ENCODE measurements around the gene PDCD4. TPM values are rescaled to one million over a fixed set of nuclear protein-coding genes. Genes with fewer than 3 reads are reported as not detected.

The PDCD4 gene
- total and polyA plus RNA-seq, 2 of the 8 experiments (the other 6 are each of a cell fraction or from before 2014, with no cell fraction given) = 3.3 to 26.8 TPM

GRCh38 chr10:110919971-110920881 lies 48.5 kb downstream of the PDCD4 start:
- Histone ChIP-seq H3K4me1 (replicated peaks in 1 of 4; ENCODE audit: control insufficient read depth in 3 of 4, insufficient read depth in 4 of 4, low read length in 3 of 4) (peaks cover 0 to 7% (median 4%) of the 10 kb centered on the region in 4 experiments; a peak in 5 of 7 replicates), H4K91ac (replicated peaks; ENCODE audit: insufficient read length, low read length) (no peak overlapping the region), H3K9ac (replicated peaks in 1 of 4; ENCODE audit: extremely low read depth in 1 of 4, low read depth in 3 of 4, low read length in 3 of 4) (peak overlapping the region; percentile 61 to 82 (median 74); a peak in 6 of 7 replicates), H2AFZ (ENCODE audit: low read length) (no peak overlapping the region), H4K8ac (ENCODE audit: extremely low read depth, insufficient read depth, low read length) (0 out of 2 replicates have a peak overlapping the region, but pooled peaks have one; percentile 11), H3K4me2 (ENCODE audit: insufficient read depth in 1 of 2, low read depth in 2 of 2, low read length in 2 of 2) (peak overlapping the region; percentile 64 to 82), H3K4ac (replicated peaks; ENCODE audit: insufficient read length, low read depth, low read length) (no peak overlapping the region), H3K79me1 (ENCODE audit: low read depth, low read length) (no peaks in the 10 kb centered on the region), H2BK20ac (ENCODE audit: low read length) (no peak overlapping the region), H3K79me2 (ENCODE audit: control insufficient read depth in 1 of 2, insufficient read depth in 2 of 2, low read length in 2 of 2) (peaks cover 7 to 61% of the 10 kb centered on the region in 2 experiments; a peak in 3 of 4 replicates), H3K27me3 (replicated peaks in 1 of 4; ENCODE audit: control insufficient read depth in 3 of 4, extremely low read depth in 1 of 4, insufficient read depth in 3 of 4, low read length in 3 of 4) (no peaks in the 10 kb centered on the region), H2BK5ac (ENCODE audit: low read depth, low read length) (peak overlapping the region; percentile 84), H4K20me1 (replicated peaks in 1 of 2; ENCODE audit: control insufficient read depth in 1 of 2, insufficient read depth in 2 of 2, low read length in 2 of 2) (peaks cover 0 to 1% of the 10 kb centered on the region in 2 experiments), H2BK12ac (ENCODE audit: low read depth, low read length) (no peak overlapping the region), H3K23ac (ENCODE audit: insufficient read length) (no peak overlapping the region), H3K9me3 (ENCODE audit: insufficient read depth in 2 of 2, low read depth in 1 of 2, low read length in 1 of 2) (no peaks in the 10 kb centered on the region), H3K27ac (ENCODE audit: low read depth, low read length) (0 out of 2 replicates have a peak overlapping the region, but pooled peaks have one; percentile 61), H3K14ac (ENCODE audit: insufficient read length) (no peak overlapping the region), H4K5ac (ENCODE audit: insufficient read length, low read depth, low read length) (no peak overlapping the region), H2BK120ac (replicated peaks; ENCODE audit: low read depth, low read length) (no peak overlapping the region), H3K56ac (replicated peaks; ENCODE audit: insufficient read length, low read depth, low read length) (no peak overlapping the region), H3K18ac (ENCODE audit: extremely low read depth, low read length) (peak overlapping the region; percentile 51; the same call in 1 of the 2 replicates), H2AK5ac (ENCODE audit: low read depth, low read length) (no peak overlapping the region), H3K4me3 (ENCODE audit: extremely low read depth in 1 of 4, insufficient read depth in 2 of 4, low read depth in 3 of 4, low read length in 4 of 4) (peak overlapping the region; percentile 85 to 100 (median 98)), H2BK15ac (ENCODE audit: low read length) (no peak overlapping the region), H3K23me2 (ENCODE audit: low read depth, low read length) (no peaks in the 10 kb centered on the region; the same call in 1 of the 2 replicates), H3K36me3 (ENCODE audit: control insufficient read depth in 2 of 4, insufficient read depth in 4 of 4, low read length in 3 of 4) (no peaks in the 10 kb centered on the region)
- WGBS, 2 experiments (ENCODE audit: extremely low coverage in 1 of 2, insufficient coverage in 1 of 2, insufficient read length in 1 of 2, insufficient replicate concordance in 2 of 2, low coverage in 1 of 2, low lambda C conversion rate in 2 of 2, missing lambda C conversion rate in 1 of 2) = 4% methylated on average over 25 of the region's 44 CpGs; no CpG with 5 or more reads in 1 of the 2 experiments
- CTCF ChIA-PET (ENCODE audit: partially characterized antibody) = no interaction called here
- peak in 1 of 2 experiments; percentile 67 for DNase-seq (ENCODE audit: low read depth in 1 of 2, low spot score in 2 of 2)
- no peak for FAIRE-seq
- POLR2A ChIA-PET (ENCODE audit: partially characterized antibody) = interaction anchor here (1.0 kb wide), 1 partner anchor 17 kb away, joined by 3 read pairs; no protein-coding TSS in a partner anchor
- TF ChIP-seq JUN (IDR thresholded peaks at IDR 0.05; ENCODE audit: low read depth, low read length) (no peak), NANOG (IDR thresholded peaks at IDR 0.05; ENCODE audit: insufficient read depth, low read depth, low read length, poor library complexity, severe bottlenecking) (no peak), JUND (IDR thresholded peaks at IDR 0.05; ENCODE audit: low read length) (no peak), KDM5A (IDR thresholded peaks at IDR 0.05; ENCODE audit: low read length) (no peak), CHD1 (IDR thresholded peaks at IDR 0.05; ENCODE audit: low read depth, low read length) (no peak), ZNF274 (IDR thresholded peaks at IDR 0.05; ENCODE audit: borderline replicate concordance, extremely low read depth, low read length) (no peak), RNF2 (IDR thresholded peaks at IDR 0.05; ENCODE audit: borderline replicate concordance, low read depth, low read length, missing control alignments, poor library complexity, severe bottlenecking) (no peak), BCL11A (IDR thresholded peaks at IDR 0.05; ENCODE audit: low read depth in 2 of 2, low read length in 2 of 2) (no peak), NRF1 (IDR thresholded peaks at IDR 0.05; ENCODE audit: low read depth, low read length) (no peak), MAFK (IDR thresholded peaks at IDR 0.05; ENCODE audit: low read depth, low read length) (no peak), MAX (IDR thresholded peaks at IDR 0.05) (no peak)
